ENCODE measurements around the gene KDM4C. TPM values are rescaled to one million over a fixed set of nuclear protein-coding genes. Genes with fewer than 3 reads are reported as not detected.

KDM4C gene
- total and polyA plus RNA-seq, 2 of the 13 experiments (the other 11 are each of a cell fraction or from before 2014, with no cell fraction given), result 19.4 to 23.6 TPM

GRCh38 chr9:6788162-6789016 lies 30.6 kb downstream of the KDM4C start (continued):
- TF ChIP-seq ZNF609 (CRISPR knock-in tag; IDR thresholded peaks at IDR 0.05; ENCODE audit: borderline replicate concordance) (no peak), SUZ12 (IDR thresholded peaks at IDR 0.05; ENCODE audit: low read depth, low read length) (no peak), ZSCAN9 (CRISPR knock-in tag; IDR thresholded peaks at IDR 0.05; ENCODE audit: borderline replicate concordance) (no peak), ZBTB20 (CRISPR knock-in tag; IDR thresholded peaks at IDR 0.05; ENCODE audit: borderline replicate concordance, low read depth) (no peak; the same call in 1 of the 2 replicates), ZNF274 (CRISPR knock-in tag; IDR thresholded peaks at IDR 0.05) (no peak), HDAC6 (IDR thresholded peaks at IDR 0.05; ENCODE audit: low read depth, low read length) (no peak), ZNF20 (CRISPR knock-in tag; IDR thresholded peaks at IDR 0.05) (no peak), ZBTB21 (CRISPR knock-in tag; IDR thresholded peaks at IDR 0.05) (no peak), CREM (IDR thresholded peaks at IDR 0.05) (peak; percentile 58; the same call in 1 of the 2 replicates), CREM (CRISPR knock-in tag; IDR thresholded peaks at IDR 0.05) (no peak), ZNF34 (CRISPR knock-in tag; IDR thresholded peaks at IDR 0.05; ENCODE audit: borderline replicate concordance) (peak; percentile 63; the same call in 1 of the 2 replicates), ZNF572 (CRISPR knock-in tag; IDR thresholded peaks at IDR 0.05) (no peak), ZSCAN31 (CRISPR knock-in tag; IDR thresholded peaks at IDR 0.05; ENCODE audit: low read depth) (peak; percentile 75; the same call in 1 of the 2 replicates), GPN1 (CRISPR knock-in tag; IDR thresholded peaks at IDR 0.05; ENCODE audit: borderline replicate concordance) (no peak)
- TF ChIP-seq, protein P1, sequence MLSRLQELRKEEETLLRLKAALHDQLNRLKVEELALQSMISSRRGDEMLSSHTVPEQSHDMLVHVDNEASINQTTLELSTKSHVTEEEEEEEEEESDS (CRISPR knock-in tag; IDR thresholded peaks at IDR 0.05; ENCODE audit: borderline replicate concordance), result no peak; the same call in 1 of the 2 replicates
- TF ChIP-seq, protein P2, sequence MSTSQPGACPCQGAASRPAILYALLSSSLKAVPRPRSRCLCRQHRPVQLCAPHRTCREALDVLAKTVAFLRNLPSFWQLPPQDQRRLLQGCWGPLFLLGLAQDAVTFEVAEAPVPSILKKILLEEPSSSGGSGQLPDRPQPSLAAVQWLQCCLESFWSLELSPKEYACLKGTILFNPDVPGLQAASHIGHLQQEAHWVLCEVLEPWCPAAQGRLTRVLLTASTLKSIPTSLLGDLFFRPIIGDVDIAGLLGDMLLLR (CRISPR knock-in tag; IDR thresholded peaks at IDR 0.05), result no peak
- TF ChIP-seq, protein P3, sequence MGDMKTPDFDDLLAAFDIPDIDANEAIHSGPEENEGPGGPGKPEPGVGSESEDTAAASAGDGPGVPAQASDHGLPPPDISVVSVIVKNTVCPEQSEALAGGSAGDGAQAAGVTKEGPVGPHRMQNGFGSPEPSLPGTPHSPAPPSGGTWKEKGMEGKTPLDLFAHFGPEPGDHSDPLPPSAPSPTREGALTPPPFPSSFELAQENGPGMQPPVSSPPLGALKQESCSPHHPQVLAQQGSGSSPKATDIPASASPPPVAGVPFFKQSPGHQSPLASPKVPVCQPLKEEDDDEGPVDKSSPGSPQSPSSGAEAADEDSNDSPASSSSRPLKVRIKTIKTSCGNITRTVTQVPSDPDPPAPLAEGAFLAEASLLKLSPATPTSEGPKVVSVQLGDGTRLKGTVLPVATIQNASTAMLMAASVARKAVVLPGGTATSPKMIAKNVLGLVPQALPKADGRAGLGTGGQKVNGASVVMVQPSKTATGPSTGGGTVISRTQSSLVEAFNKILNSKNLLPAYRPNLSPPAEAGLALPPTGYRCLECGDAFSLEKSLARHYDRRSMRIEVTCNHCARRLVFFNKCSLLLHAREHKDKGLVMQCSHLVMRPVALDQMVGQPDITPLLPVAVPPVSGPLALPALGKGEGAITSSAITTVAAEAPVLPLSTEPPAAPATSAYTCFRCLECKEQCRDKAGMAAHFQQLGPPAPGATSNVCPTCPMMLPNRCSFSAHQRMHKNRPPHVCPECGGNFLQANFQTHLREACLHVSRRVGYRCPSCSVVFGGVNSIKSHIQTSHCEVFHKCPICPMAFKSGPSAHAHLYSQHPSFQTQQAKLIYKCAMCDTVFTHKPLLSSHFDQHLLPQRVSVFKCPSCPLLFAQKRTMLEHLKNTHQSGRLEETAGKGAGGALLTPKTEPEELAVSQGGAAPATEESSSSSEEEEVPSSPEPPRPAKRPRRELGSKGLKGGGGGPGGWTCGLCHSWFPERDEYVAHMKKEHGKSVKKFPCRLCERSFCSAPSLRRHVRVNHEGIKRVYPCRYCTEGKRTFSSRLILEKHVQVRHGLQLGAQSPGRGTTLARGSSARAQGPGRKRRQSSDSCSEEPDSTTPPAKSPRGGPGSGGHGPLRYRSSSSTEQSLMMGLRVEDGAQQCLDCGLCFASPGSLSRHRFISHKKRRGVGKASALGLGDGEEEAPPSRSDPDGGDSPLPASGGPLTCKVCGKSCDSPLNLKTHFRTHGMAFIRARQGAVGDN (CRISPR knock-in tag; IDR thresholded peaks at IDR 0.05), result peak; percentile 64
